H9 (cell line): ENCODE data around the gene SH3BP1. TPM values are rescaled to one million over a fixed set of nuclear protein-coding genes. Genes with fewer than 3 reads are reported as not detected.

ENCODE experiments used
- DNase-seq: peaks from one replicate; pipeline ENCODE4 v3.0.0-alpha.2; 2017
- H2AFZ ChIP-seq: one replicate; pipeline ENCODE4 v1.6.1; 2013; ENCODE audit warnings: mild to moderate bottlenecking, low read length, control low read depth, moderate library complexity
- H2AK5ac ChIP-seq: 2 replicates; pipeline ENCODE4 v1.6.1; 2013; ENCODE audit warnings: low read length, control low read depth, mixed read lengths; ENCODE audit not compliant: insufficient read length
- H2BK120ac ChIP-seq: one replicate; pipeline ENCODE4 v1.6.1; 2013; ENCODE audit warnings: low read depth, mild to moderate bottlenecking, low read length, control low read depth, inconsistent platforms; ENCODE audit not compliant: poor library complexity, severe bottlenecking
- H2BK12ac ChIP-seq: 2 replicates; pipeline ENCODE4 v1.6.1; 2013; ENCODE audit warnings: low read length, control low read depth, mixed read lengths, low read depth; ENCODE audit not compliant: insufficient read length
- H2BK15ac ChIP-seq: 2 replicates; pipeline ENCODE4 v1.6.1; 2013; ENCODE audit warnings: low read depth, low read length, control low read depth
- H2BK20ac ChIP-seq: one replicate; pipeline ENCODE4 v1.6.1; 2013; ENCODE audit warnings: low read depth, mild to moderate bottlenecking, low read length, control low read depth, inconsistent platforms; ENCODE audit not compliant: poor library complexity, severe bottlenecking
- H2BK5ac ChIP-seq: 2 replicates; pipeline ENCODE4 v1.6.1; 2013; ENCODE audit warnings: low read length, control low read depth, mixed read lengths; ENCODE audit not compliant: insufficient read length
- H3K14ac ChIP-seq: 2 replicates; pipeline ENCODE4 v1.6.1; 2013; ENCODE audit warnings: low read length, control low read depth; ENCODE audit not compliant: insufficient read depth
- H3K18ac ChIP-seq: 2 replicates; pipeline ENCODE4 v1.6.1; 2013; ENCODE audit warnings: low read depth, mild to moderate bottlenecking, mixed read lengths, low read length, control low read depth; ENCODE audit not compliant: insufficient read length
- H3K23ac ChIP-seq: 2 replicates; pipeline ENCODE4 v1.6.1; 2013; ENCODE audit warnings: low read length, control low read depth, mixed read lengths, low read depth; ENCODE audit not compliant: insufficient read length
- H3K23me2 ChIP-seq: 2 replicates; pipeline ENCODE4 v1.6.1; 2013; ENCODE audit warnings: low read depth, mild to moderate bottlenecking, mixed read lengths, low read length, control low read depth; ENCODE audit not compliant: insufficient read length, poor library complexity, severe bottlenecking
- H3K27ac ChIP-seq: 2 replicates; pipeline ENCODE4 v1.5.1; 2013; ENCODE audit warnings: low read length, control low read depth, mixed read lengths, low read depth; ENCODE audit not compliant: insufficient read length
- H3K27me3 ChIP-seq: 2 replicates; pipeline ENCODE4 v1.6.1; 2013; ENCODE audit warnings: low read length, control low read depth, inconsistent platforms; ENCODE audit not compliant: insufficient read depth
- H3K4ac ChIP-seq: 2 replicates; pipeline ENCODE4 v1.6.1; 2013; ENCODE audit warnings: low read depth, mild to moderate bottlenecking, control low read depth, inconsistent platforms, low read length, moderate library complexity
- H3K4me1 ChIP-seq: 2 replicates; pipeline ENCODE4 v1.6.1; 2013; ENCODE audit warnings: low read length, control low read depth, inconsistent platforms; ENCODE audit not compliant: insufficient read depth
- H3K4me2 ChIP-seq: 2 replicates; pipeline ENCODE4 v1.6.1; 2013; ENCODE audit warnings: low read length, control low read depth, mixed read lengths; ENCODE audit not compliant: insufficient read length, insufficient read depth
- H3K56ac ChIP-seq: 2 replicates; pipeline ENCODE4 v1.6.1; 2013; ENCODE audit warnings: low read depth, mild to moderate bottlenecking, mixed read lengths, low read length, control low read depth; ENCODE audit not compliant: insufficient read length
- H3K79me1 ChIP-seq: 2 replicates; pipeline ENCODE4 v1.6.1; 2013; ENCODE audit warnings: low read depth, mild to moderate bottlenecking, moderate library complexity, low read length, control low read depth, inconsistent platforms; ENCODE audit not compliant: insufficient read depth, poor library complexity, severe bottlenecking
- H3K79me2 ChIP-seq: 2 replicates; pipeline ENCODE4 v1.6.1; 2013; ENCODE audit warnings: low read length, control low read depth, inconsistent platforms; ENCODE audit not compliant: insufficient read depth
- H3K9ac ChIP-seq: 2 replicates; pipeline ENCODE4 v1.6.1; 2013; ENCODE audit warnings: low read length, control low read depth, mixed read lengths; ENCODE audit not compliant: insufficient read length; ENCODE audit errors: extremely low read depth
- H3K9me3 ChIP-seq: one replicate; pipeline ENCODE4 v1.6.1; 2013; ENCODE audit warnings: low read depth, low read length, inconsistent platforms; ENCODE audit not compliant: control insufficient read depth
- H3T11ph ChIP-seq: one replicate; pipeline ENCODE4 v1.6.1; 2013; ENCODE audit warnings: mild to moderate bottlenecking, low read length, control low read depth, inconsistent platforms
- H4K20me1 ChIP-seq: one replicate; pipeline ENCODE4 v1.6.1; 2013; ENCODE audit not compliant: control insufficient read depth, insufficient read length, insufficient read depth
- H4K5ac ChIP-seq: 2 replicates; pipeline ENCODE4 v1.6.1; 2013; ENCODE audit warnings: low read depth, mild to moderate bottlenecking, mixed read lengths, low read length, control low read depth; ENCODE audit not compliant: insufficient read length
- H4K8ac ChIP-seq: replicated peaks from 2 replicates; pipeline ENCODE4 v1.6.1; 2013; ENCODE audit warnings: low read length, control low read depth, mixed read lengths, low read depth; ENCODE audit not compliant: insufficient read length
- H4K91ac ChIP-seq: 2 replicates; pipeline ENCODE4 v1.6.1; 2013; ENCODE audit warnings: low read depth, mild to moderate bottlenecking, moderate library complexity, mixed read lengths, low read length, control low read depth; ENCODE audit not compliant: insufficient read length
- H3K27ac Mint-ChIP-seq, 3 experiments: 2 replicates in 2 of 3; 3 replicates in 1 of 3; pipeline ENCODE4 v1.8.0; 2020 to 2021; ENCODE audit warnings: mixed read lengths in 3 of 3, mild to moderate bottlenecking in 1 of 3, moderate library complexity in 1 of 3
- H3K27me3 Mint-ChIP-seq: 2 replicates; pipeline ENCODE4 v1.8.0; 2021; ENCODE audit warnings: low read depth, mild to moderate bottlenecking, moderate library complexity, mixed read lengths
- H3K36me3 Mint-ChIP-seq, 3 experiments: 2 replicates in 2 of 3; 3 replicates in 1 of 3; pipeline ENCODE4 v1.8.0; 2020 to 2021; ENCODE audit warnings: low read depth in 3 of 3, mixed read lengths in 3 of 3; ENCODE audit not compliant: insufficient read depth in 1 of 3
- H3K4me1 Mint-ChIP-seq, 2 experiments: 2 replicates each; pipeline ENCODE4 v1.8.0; 2020; ENCODE audit warnings: mixed read lengths in 2 of 2
- H3K4me3 Mint-ChIP-seq, 2 experiments: 2 replicates in 1 of 2; 3 replicates in 1 of 2; pipeline ENCODE4 v1.8.0; 2020 to 2021; ENCODE audit warnings: mild to moderate bottlenecking in 2 of 2, mixed read lengths in 2 of 2, moderate library complexity in 1 of 2
- H3K9me3 Mint-ChIP-seq, 2 experiments: 2 replicates in 1 of 2; 3 replicates in 1 of 2; pipeline ENCODE4 v1.8.0; 2020; ENCODE audit warnings: mild to moderate bottlenecking in 2 of 2, mixed read lengths in 2 of 2, moderate library complexity in 1 of 2
- WGBS: extraction: QIAGEN DNeasy Blood & Tissue Kit; methylation state at CpG from one replicate; pipeline ENCODE4 v1.1.7; 2013; ENCODE audit warnings: missing lambda C conversion rate, low lambda C conversion rate, mixed read lengths; ENCODE audit not compliant: insufficient read length; ENCODE audit errors: extremely low coverage; 5-methylcytosine and 5-hydroxymethylcytosine counted together
- total RNA-seq: library from RNA; stranded (reverse); gene quantifications from 2 replicates; pipeline ENCODE4 v1.2.1, GENCODE V29; 2021
- TF ChIP-seq, protein P1 (sequence below): fragments of 200-600 bp; sonication (generic); conservative IDR thresholded peaks from 3 replicates; pipeline ENCODE4 v1.8.0; 2021; ENCODE audit warnings: antibody characterized with exemption, mild to moderate bottlenecking

Gene SH3BP1
- total RNA-seq, 1 experiment from 2014 or later, result 33.6 TPM

DNA sequence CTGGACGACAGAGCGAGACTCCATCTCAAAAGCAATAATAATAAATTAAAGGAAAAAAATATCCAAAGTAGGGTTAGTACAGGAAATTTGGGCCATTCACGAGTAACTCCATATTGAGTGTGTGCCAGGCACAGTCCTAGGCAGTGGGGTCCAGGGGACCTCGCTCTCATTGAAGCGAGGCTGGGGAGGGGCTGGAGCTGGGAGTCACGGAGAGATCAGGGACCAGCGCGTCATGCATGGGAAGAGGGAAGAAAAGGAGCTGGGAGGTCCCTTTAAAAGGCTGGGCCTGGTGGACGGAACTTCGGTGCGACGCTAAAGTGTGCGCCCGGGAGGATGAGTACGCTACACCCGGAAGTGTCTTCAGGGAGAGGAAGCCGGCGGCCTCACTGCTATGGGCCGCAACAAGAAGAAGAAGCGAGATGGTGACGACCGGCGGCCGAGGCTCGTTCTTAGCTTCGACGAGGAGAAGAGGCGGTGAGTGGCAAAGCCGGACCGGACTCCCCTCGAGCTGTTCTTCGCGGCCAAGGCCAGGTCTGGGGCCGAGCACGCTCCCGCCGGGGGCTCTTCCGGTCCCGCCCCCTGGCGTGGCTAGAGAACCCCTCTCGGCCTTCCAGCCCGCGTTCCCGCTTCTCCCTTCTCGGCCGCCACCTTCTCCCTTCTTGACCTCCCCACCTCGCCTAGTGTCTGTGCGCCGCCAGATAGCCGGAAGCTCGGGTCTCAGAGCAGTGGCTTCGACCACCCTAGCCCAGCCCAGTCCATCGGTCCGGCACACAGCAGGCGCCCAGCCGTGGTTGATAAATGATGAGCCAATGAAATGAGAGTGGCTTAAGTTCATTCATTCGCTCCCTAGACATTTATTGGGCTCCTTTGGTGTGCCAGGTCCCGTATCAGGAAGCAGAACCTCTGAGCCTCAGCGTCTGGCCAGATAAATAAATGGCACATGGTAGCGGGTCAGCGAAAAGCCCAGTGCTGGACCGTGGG is 46.8 kb downstream of the SH3BP1 start, which contains the start of gene NOL12:
Gene NOL12 (plus strand): TSS at position 342 of the 981 bp plus-strand sequence. CDS start 50 bp downstream, at position 392.
- TF ChIP-seq, protein P1, sequence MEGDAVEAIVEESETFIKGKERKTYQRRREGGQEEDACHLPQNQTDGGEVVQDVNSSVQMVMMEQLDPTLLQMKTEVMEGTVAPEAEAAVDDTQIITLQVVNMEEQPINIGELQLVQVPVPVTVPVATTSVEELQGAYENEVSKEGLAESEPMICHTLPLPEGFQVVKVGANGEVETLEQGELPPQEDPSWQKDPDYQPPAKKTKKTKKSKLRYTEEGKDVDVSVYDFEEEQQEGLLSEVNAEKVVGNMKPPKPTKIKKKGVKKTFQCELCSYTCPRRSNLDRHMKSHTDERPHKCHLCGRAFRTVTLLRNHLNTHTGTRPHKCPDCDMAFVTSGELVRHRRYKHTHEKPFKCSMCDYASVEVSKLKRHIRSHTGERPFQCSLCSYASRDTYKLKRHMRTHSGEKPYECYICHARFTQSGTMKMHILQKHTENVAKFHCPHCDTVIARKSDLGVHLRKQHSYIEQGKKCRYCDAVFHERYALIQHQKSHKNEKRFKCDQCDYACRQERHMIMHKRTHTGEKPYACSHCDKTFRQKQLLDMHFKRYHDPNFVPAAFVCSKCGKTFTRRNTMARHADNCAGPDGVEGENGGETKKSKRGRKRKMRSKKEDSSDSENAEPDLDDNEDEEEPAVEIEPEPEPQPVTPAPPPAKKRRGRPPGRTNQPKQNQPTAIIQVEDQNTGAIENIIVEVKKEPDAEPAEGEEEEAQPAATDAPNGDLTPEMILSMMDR, result no peak; the same call in 2 of the 3 replicates
- H3K9me3 ChIP-seq, result no peaks in the 10 kb centered on the region
- peak within 1 kb of the TSS; percentile 84 for H3K18ac ChIP-seq
- H4K20me1 ChIP-seq, result no peaks in the 10 kb centered on the region
- H2AK5ac ChIP-seq, result no peak within 1 kb of the TSS
- no CpG with 5 or more reads among the region's 62 CpGs for WGBS
- H3K4ac ChIP-seq, result no peak within 1 kb of the TSS
- H3K79me1 ChIP-seq, result no peaks in the 10 kb centered on the region
- H3K4me2 ChIP-seq, result peak within 1 kb of the TSS; percentile 75
- H2BK15ac ChIP-seq, result no peak within 1 kb of the TSS
- H2BK20ac ChIP-seq, result no peak within 1 kb of the TSS
- peaks cover 8 to 16% of the 10 kb centered on the region in 2 experiments for H3K4me1 Mint-ChIP-seq
- H3K9me3 Mint-ChIP-seq, result no peaks in the 10 kb centered on the region
- no peaks in the 10 kb centered on the region; the same call in 1 of the 2 replicates for H3K79me2 ChIP-seq
- no peak within 1 kb of the TSS for H3K56ac ChIP-seq
- H3K4me1 ChIP-seq, result no peaks in the 10 kb centered on the region
- no peak within 1 kb of the TSS for H3T11ph ChIP-seq
- H2BK12ac ChIP-seq, result no peak within 1 kb of the TSS
- no peak within 1 kb of the TSS for H2BK5ac ChIP-seq
- peak within 1 kb of the TSS; percentile 92 to 96 for H3K4me3 Mint-ChIP-seq
- no peak within 1 kb of the TSS for H3K27ac ChIP-seq
- peak within 1 kb of the TSS; percentile 92 to 98 (median 92) for H3K27ac Mint-ChIP-seq
- H2BK120ac ChIP-seq, result no peak within 1 kb of the TSS
- H3K27me3 ChIP-seq, result no peaks in the 10 kb centered on the region
- H3K23me2 ChIP-seq, result peaks cover 9% of the 10 kb centered on the region
- H3K9ac ChIP-seq, result peak within 1 kb of the TSS; percentile 56
- no peak within 1 kb of the TSS for H2AFZ ChIP-seq
- H3K36me3 Mint-ChIP-seq, result peaks cover 10 to 23% (median 22%) of the 10 kb centered on the region in 3 experiments
- peak within 1 kb of the TSS; percentile 83; the same call in 1 of the 2 replicates for H3K14ac ChIP-seq
- no peak within 1 kb of the TSS for H3K23ac ChIP-seq
- H4K91ac ChIP-seq, result no peak within 1 kb of the TSS
- H3K27me3 Mint-ChIP-seq, result no peaks in the 10 kb centered on the region
- H4K8ac ChIP-seq, result no peak within 1 kb of the TSS
- H4K5ac ChIP-seq, result no peak within 1 kb of the TSS
- DNase-seq, result peak; percentile 90
